ENCODE measurements around the gene NLRP7. TPM values are rescaled to one million over a fixed set of nuclear protein-coding genes. Genes with fewer than 3 reads are reported as not detected.
"Not testable (repeated sequence)": the region's sequence is repeated elsewhere in the genome, so short reads cannot be mapped to it uniquely, and the experiment has no call there.

NLRP7 gene
- total RNA-seq, result not detected

DNA sequence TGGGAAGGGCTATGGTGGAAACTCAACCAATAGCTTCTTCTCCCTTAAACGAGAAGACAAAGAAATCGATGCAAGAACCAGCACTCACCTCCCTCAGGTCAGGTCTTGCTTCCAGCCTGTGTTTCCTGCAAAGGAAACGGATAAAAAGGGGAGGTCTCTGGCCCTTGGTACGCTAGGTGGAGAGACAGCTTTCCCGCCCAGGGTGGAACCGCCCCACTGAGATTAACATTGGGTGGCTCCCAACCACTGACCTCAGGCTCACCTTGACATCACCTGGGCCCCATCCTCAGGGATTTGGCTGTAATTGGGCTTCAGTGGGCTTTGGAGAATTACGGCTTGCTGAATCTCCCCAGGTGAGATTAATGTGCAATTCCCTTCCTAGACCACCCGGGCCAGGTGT lies at the start of gene NLRP7:
Gene NLRP7, minus strand, starts transcription at position 150 of the 400 bp plus-strand sequence.
- no peak for TF ChIP-seq POLR2A (IDR thresholded peaks at IDR 0.05)
- TF ChIP-seq, protein P1, sequence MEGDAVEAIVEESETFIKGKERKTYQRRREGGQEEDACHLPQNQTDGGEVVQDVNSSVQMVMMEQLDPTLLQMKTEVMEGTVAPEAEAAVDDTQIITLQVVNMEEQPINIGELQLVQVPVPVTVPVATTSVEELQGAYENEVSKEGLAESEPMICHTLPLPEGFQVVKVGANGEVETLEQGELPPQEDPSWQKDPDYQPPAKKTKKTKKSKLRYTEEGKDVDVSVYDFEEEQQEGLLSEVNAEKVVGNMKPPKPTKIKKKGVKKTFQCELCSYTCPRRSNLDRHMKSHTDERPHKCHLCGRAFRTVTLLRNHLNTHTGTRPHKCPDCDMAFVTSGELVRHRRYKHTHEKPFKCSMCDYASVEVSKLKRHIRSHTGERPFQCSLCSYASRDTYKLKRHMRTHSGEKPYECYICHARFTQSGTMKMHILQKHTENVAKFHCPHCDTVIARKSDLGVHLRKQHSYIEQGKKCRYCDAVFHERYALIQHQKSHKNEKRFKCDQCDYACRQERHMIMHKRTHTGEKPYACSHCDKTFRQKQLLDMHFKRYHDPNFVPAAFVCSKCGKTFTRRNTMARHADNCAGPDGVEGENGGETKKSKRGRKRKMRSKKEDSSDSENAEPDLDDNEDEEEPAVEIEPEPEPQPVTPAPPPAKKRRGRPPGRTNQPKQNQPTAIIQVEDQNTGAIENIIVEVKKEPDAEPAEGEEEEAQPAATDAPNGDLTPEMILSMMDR (IDR thresholded peaks at IDR 0.05), result no peak
- peaks cover 0 to 10% (median 0%) of the 10 kb centered on the region in 4 donors for H3K27me3 ChIP-seq
- WGBS, 2 donors, result 75 to 84% methylated on average over 7 of the region's 8 CpGs

GRCh38 chr19:54995561-54995960 lies 48.2 kb upstream of the NLRP7 start:
- TF ChIP-seq, protein P1 (IDR thresholded peaks at IDR 0.05), result no peak
- no peak for TF ChIP-seq POLR2A (IDR thresholded peaks at IDR 0.05)
- WGBS, 2 donors, result 61 to 89% methylated on average over 3 of the region's 3 CpGs
- intact Hi-C loops (cut with DNase I), result no loop called here

More for the DNA sequence above, at the start of gene NLRP7:
- Histone ChIP-seq H3K4me3 (no peak within 1 kb of the TSS), H3K36me3 (no peaks in the 10 kb centered on the region), H3K9me3 (no peaks in the 10 kb centered on the region), H3K4me1 (no peaks in the 10 kb centered on the region), H3K27ac (no peak within 1 kb of the TSS)
- intact Hi-C loops (cut with DNase I), result no loop called here
- DNase-seq, result no peak

DNA sequence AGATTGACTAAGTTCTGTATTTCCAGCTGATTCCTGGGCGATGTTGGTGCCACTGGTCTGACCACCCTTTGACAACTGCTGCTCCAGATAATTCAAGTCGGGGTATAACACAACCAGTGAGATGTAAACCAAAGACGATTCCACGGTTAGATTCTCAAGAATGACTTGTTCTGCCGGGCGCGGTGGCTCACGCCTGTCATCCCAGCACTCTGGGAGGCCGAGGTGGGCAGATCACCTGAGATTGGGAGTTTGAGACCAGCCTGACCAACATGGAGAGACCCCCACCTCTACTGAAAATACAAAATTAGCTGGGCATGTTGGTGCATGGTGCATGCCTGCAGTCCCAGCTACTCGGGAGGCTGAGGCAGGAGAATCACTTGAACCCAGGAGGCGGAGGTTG lies 42.2 kb upstream of the NLRP7 start:
- H3K9me3 ChIP-seq; intact Hi-C loops (cut with DNase I); H3K4me3 ChIP-seq; H3K27ac ChIP-seq; DNase-seq; H3K27me3 ChIP-seq; H3K4me1 ChIP-seq: not testable (repeated sequence)
- H3K36me3 ChIP-seq, result peaks cover 0 to 28% (median 0%) of the 10 kb centered on the region in 3 donors
- WGBS, 2 donors, result 82 to 84% methylated on average over 10 to 11 of the region's 11 CpGs

More at GRCh38 chr19:54995561-54995960, 48.2 kb upstream of the NLRP7 start:
- no peaks in the 10 kb centered on the region for H3K27me3 ChIP-seq
- DNase-seq, result no peak
- no peaks in the 10 kb centered on the region for H3K9me3 ChIP-seq
- no peak overlapping the region for H3K4me3 ChIP-seq
- peaks cover 0 to 10% (median 0%) of the 10 kb centered on the region in 3 donors for H3K36me3 ChIP-seq
- no peaks in the 10 kb centered on the region for H3K4me1 ChIP-seq
- H3K27ac ChIP-seq, result no peak overlapping the region

DNA sequence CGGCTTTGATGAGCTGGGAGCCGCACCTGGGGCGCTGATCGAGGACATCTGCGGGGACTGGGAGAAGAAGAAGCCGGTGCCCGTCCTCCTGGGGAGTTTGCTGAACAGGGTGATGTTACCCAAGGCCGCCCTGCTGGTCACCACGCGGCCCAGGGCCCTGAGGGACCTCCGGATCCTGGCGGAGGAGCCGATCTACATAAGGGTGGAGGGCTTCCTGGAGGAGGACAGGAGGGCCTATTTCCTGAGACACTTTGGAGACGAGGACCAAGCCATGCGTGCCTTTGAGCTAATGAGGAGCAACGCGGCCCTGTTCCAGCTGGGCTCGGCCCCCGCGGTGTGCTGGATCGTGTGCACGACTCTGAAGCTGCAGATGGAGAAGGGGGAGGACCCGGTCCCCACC lies 35.2 kb upstream of the NLRP7 start:
- H3K27me3 ChIP-seq; H3K4me3 ChIP-seq; DNase-seq; H3K27ac ChIP-seq; H3K9me3 ChIP-seq; intact Hi-C loops (cut with DNase I); H3K4me1 ChIP-seq: not testable (repeated sequence)
- WGBS, 2 donors, result 93% methylated on average over 3 of the region's 23 CpGs; no CpG with 5 or more reads in 1 of the 2 donors
- peaks cover 0 to 18% (median 0%) of the 10 kb centered on the region in 3 donors for H3K36me3 ChIP-seq

DNA sequence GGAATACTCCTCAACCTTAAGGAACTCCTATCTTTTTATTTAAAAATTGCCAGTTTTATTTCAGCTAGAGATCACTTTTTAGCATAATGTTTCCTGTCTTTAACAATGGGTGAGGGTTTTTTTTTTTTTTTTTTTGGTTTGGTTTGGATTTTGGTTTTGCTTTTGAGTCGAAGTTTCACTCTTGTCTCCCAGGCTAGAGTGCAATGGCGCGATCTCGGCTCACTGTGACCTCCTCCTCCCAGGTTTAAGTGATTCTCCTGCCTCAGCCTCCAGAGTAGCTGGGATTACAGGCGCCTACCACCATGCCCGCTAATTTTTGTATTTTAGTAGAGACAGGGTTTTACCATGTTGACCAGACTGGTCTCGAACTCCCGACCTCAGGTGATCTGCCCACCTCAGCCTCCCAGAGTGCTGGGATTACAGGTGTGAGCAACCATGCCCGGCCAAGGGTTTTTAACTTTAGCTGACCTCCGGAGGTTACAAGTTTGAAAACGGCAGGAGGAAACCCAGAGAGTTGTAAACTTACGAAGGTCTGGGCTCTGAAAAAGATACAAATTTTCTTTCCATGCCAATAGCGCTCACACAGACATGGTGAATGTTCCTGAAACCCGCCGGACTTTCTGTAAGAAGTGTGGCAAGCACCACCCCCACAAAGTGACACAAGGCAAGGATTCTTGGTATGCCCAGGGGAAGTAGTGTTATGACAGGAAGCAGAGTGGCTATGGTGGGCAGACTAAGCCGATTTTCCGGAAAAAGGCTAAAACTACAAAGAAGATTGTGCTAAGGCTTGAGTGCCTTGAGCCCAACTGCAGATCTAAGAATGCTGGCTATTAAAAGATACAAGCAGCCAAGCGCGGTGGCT lies 26.1 kb upstream of the NLRP7 start:
- peaks cover 0 to 21% (median 0%) of the 10 kb centered on the region in 3 donors for H3K36me3 ChIP-seq
- DNase-seq; H3K4me3 ChIP-seq; H3K9me3 ChIP-seq; H3K4me1 ChIP-seq; H3K27me3 ChIP-seq; intact Hi-C loops (cut with DNase I); H3K27ac ChIP-seq: not testable (repeated sequence)
- WGBS, 2 donors, result 72 to 78% methylated on average over 19 of the region's 19 CpGs

DNA sequence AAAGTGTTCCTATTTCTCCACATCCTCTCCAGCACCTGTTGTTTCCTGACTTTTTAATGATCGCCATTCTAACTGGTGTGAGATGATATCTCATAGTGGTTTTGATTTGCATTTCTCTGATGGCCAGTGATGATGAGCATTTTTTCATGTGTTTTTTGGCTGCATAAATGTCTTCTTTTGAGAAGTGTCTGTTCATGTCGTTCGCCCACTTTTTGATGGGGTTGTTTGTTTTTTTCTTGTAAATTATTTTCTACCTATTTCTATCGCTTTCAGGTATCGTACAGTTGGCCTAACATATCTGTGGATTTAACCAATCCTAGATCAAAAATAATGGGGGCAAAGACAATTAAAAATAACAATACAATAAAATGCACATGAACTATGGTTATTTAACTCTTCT lies 24.1 kb upstream of the NLRP7 start:
- H3K4me1 ChIP-seq; H3K36me3 ChIP-seq; intact Hi-C loops (cut with DNase I); H3K4me3 ChIP-seq; H3K27me3 ChIP-seq; DNase-seq; H3K9me3 ChIP-seq; H3K27ac ChIP-seq: not testable (repeated sequence)
- WGBS, 2 donors, result 97 to 100% methylated on average over 1 to 3 of the region's 5 CpGs

DNA sequence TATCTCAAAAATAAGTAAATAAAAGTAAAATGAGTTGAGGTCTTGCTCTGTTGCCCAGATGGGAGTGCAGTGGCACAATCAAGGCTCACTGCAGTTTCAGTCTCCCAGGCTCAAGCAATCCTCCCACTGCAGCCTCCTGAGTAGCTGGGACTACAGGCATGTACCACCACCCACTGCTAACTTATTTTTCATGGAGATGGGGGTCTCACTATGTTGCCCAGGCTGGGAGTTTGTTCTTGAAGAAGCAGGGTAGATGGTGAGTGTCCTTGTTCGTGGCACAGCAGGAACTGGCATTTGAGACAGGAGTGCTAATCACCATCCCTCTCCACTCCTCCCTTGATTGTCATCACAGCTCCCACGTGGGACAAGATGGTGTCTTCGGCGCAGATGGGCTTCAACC lies 22.3 kb upstream of the NLRP7 start:
- Histone ChIP-seq H3K27ac (no peak overlapping the region), H3K27me3 (no peaks in the 10 kb centered on the region), H3K36me3 (peaks cover 0 to 7% (median 0%) of the 10 kb centered on the region in 3 donors), H3K4me3 (no peak overlapping the region), H3K4me1 (no peaks in the 10 kb centered on the region), H3K9me3 (no peaks in the 10 kb centered on the region)
- intact Hi-C loops (cut with DNase I), result no loop called here
- TF ChIP-seq, protein P1 (IDR thresholded peaks at IDR 0.05), result no peak
- TF ChIP-seq POLR2A (IDR thresholded peaks at IDR 0.05), result no peak
- no peak for DNase-seq
- 49 to 79% methylated on average over 3 to 4 of the region's 4 CpGs for WGBS, 2 donors

All from esophagus squamous epithelium (tissue), 5 donors.